Mucosa of gallbladder (tissue), 1 donor: ENCODE measurements around the gene CTTN. TPM values are rescaled to one million over a fixed set of nuclear protein-coding genes. Genes with fewer than 3 reads are reported as not detected.
A peak's percentile ranks its signal among the peaks of the same experiment; 100 is the strongest.

ENCODE experiments used
- DNase-seq: peaks from one replicate; pipeline ENCODE4 v3.0.0-alpha.2; 2020; ENCODE audit warnings: low spot score
- total RNA-seq: library from RNA; stranded (reverse); gene quantifications from one replicate; pipeline ENCODE4 v1.2.1, GENCODE V29; 2021
- donor health status: DM: no; HTN: no; CAD: no.

The CTTN gene
- total RNA-seq, 1 donor from 2014 or later: 387 TPM

- no peak for DNase-seq
Measured at GRCh38 chr11:70473873-70474690, 75.8 kb downstream of the CTTN start.

DNA sequence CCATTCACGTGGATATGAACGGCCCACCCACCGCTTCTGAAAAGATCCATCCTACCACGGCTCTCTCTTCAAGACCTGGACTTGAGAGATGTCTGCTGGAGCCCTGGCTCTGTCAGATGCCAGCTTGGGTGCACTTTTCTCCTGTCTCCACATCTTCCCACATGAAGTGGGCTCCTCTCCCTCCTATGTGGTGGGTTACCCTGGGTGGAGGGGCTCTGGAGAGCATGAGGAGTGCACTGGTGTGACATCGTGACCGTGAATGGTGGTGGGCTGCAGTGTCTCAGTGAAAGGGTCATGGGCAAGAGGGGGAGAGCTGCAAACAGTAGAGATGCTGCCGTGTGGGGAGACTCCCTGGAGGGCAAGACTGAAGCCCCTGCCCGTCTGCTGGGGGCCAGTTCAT is 76.4 kb downstream of the CTTN start:
- no peak for DNase-seq

GRCh38 chr11:70476669-70477068 is 78.3 kb downstream of the CTTN start:
- DNase-seq: no peak

DNA sequence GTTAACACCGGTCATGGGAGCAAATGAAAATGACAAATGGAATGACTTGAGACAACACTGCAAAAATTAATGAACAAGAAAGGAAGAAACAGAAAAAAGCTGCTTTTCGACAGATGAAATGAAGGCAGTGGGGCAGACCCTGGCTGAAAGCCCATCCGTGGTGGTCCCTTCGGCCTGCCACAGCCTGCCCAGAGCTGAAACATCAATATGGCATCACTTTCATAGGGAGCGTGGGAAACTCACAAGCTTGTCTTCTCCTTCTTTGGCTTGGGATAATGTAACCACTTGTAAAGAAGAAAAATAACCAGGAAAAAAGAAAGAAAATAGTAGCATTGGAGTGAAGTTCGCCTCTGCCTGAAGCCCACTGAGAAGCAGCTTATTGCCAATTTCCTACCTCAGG is 78.8 kb downstream of the CTTN start:
- DNase-seq: no peak

GRCh38 chr11:70477609-70478008 is 79.3 kb downstream of the CTTN start:
- DNase-seq: no peak

- no peak for DNase-seq
Measured at GRCh38 chr11:70478166-70478890, 80.0 kb downstream of the CTTN start.

GRCh38 chr11:70480711-70481110 is 82.4 kb downstream of the CTTN start:
- DNase-seq: no peak

- peak; percentile 25 for DNase-seq
Measured at GRCh38 chr11:70481625-70482528, 83.5 kb downstream of the CTTN start.

GRCh38 chr11:70482529-70482917 is 84.2 kb downstream of the CTTN start:
- no peak for DNase-seq

- DNase-seq: peak; percentile 28
Measured at GRCh38 chr11:70483077-70483861, 84.9 kb downstream of the CTTN start.

DNA sequence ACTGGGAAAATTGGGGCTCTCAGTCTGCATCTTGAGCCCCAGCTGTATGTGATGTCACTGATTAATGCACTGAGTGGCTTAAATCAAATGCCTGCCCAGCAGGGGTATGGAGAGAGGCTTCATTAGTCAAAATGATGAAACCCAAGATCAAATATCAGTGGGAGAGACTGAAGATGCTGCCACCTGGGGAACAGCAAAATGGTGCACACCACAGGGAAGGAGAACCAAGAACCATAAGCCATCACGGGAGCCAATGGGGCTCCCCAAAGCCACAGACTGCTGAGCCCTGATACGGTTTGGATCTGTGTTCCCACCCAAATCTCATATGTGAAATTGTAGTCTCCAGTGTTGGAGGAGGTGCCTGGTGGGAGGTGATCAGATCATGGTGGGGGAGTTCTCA is 85.6 kb downstream of the CTTN start:
- no peak for DNase-seq

GRCh38 chr11:70485326-70486025 is 87.1 kb downstream of the CTTN start:
- DNase-seq: no peak

DNA sequence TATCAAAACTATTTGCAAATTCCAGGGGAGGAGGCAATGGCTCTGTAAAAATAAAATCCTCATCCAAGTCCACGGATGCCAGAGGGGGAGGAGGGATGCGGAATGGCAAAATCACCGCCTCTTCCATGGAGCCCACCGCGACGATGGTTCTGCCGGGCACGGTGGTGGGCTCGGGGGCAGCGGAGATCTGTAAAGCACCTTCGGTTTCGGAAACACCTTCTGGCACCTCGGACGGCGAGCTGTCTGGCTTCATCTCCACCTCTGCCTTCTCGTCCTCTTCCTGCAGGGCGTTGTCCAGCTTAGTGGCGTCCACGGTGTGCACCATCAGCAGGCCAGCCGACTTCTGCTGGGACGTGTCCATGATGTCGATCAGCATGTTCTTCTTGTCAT is 87.7 kb downstream of the CTTN start:
- no peak for DNase-seq

Other genes starting within 250 kb of the CTTN start
- gene FADD, start 195.2 kb upstream of the CTTN start, total RNA-seq: 32.7 TPM
- 48.1 TPM for gene PPFIA1, start 127.8 kb upstream of the CTTN start, total RNA-seq